Fibroblast of lung (primary cell): ENCODE data around the gene ENKUR.

ENCODE experiments used
- CTCF ChIP-seq, 2 donors: IDR thresholded peaks in 1 of 2; conservative IDR thresholded peaks in 1 of 2; 1 replicate in 1 of 2; 2 replicates in 1 of 2; pipeline ENCODE4 v1.5.1; 2011 to 2012; ENCODE audit warnings: low read length in 2 of 2, control low read depth in 1 of 2, inconsistent platforms in 1 of 2, low read depth in 1 of 2, mild to moderate bottlenecking in 1 of 2
- EZH2 ChIP-seq: IDR thresholded peaks from 2 replicates; pipeline ENCODE4 v1.5.1; 2012; ENCODE audit warnings: low read length, control low read depth, mild to moderate bottlenecking; ENCODE audit errors: missing control alignments

- TF ChIP-seq CTCF (conservative IDR thresholded peaks at IDR 0.05 in 1 of 2, IDR thresholded peaks at IDR 0.05 in 1 of 2; ENCODE audit: low read depth in 1 of 2, low read length in 2 of 2) = no peak
- TF ChIP-seq EZH2 = no peak
Observed at GRCh38 chr10:24958721-24959381, 57.1 kb downstream of the ENKUR start.
